D721Med (cell line): ENCODE data around the gene PEPD.

Experiments
- DNase-seq: peaks from one replicate; pipeline ENCODE4 v3.0.0; 2011; ENCODE audit warnings: low spot score; ENCODE audit not compliant: insufficient read length
- FAIRE-seq: peaks from 2 replicates; lab custom pipeline; 2011; peaks lifted over from hg19 to GRCh38; lab: Jason Lieb, UNC
- TF ChIP-seq, protein P1 (sequence below): IDR thresholded peaks from 2 replicates; pipeline ENCODE4 v1.5.1; 2012; ENCODE audit warnings: mild to moderate bottlenecking, control low read depth; ENCODE audit not compliant: insufficient read depth; ENCODE audit errors: missing control alignments

PEPD gene

DNA sequence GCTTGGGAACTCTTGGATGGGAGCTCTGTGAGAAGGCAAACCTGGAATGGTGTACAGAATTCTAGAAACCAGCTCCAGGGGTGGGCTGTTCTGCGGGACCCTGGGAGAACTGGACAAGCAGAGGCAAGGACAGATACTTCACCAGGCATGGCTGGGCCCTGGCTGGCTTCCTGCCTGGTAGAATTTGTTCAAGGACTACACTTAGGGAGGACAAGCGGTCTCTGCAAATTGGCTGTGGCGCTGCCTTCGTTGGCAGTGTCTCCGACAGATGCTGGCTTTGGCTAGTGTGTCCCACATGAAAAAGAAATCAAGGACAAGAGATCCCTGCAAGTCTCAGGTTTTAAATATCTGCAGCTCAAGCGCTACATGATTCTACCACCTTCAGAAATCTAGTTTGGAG lies 135.6 kb downstream of the PEPD start:
- TF ChIP-seq, protein P1, sequence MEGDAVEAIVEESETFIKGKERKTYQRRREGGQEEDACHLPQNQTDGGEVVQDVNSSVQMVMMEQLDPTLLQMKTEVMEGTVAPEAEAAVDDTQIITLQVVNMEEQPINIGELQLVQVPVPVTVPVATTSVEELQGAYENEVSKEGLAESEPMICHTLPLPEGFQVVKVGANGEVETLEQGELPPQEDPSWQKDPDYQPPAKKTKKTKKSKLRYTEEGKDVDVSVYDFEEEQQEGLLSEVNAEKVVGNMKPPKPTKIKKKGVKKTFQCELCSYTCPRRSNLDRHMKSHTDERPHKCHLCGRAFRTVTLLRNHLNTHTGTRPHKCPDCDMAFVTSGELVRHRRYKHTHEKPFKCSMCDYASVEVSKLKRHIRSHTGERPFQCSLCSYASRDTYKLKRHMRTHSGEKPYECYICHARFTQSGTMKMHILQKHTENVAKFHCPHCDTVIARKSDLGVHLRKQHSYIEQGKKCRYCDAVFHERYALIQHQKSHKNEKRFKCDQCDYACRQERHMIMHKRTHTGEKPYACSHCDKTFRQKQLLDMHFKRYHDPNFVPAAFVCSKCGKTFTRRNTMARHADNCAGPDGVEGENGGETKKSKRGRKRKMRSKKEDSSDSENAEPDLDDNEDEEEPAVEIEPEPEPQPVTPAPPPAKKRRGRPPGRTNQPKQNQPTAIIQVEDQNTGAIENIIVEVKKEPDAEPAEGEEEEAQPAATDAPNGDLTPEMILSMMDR, result no peak
- FAIRE-seq (no peak), DNase-seq (no peak)

DNA sequence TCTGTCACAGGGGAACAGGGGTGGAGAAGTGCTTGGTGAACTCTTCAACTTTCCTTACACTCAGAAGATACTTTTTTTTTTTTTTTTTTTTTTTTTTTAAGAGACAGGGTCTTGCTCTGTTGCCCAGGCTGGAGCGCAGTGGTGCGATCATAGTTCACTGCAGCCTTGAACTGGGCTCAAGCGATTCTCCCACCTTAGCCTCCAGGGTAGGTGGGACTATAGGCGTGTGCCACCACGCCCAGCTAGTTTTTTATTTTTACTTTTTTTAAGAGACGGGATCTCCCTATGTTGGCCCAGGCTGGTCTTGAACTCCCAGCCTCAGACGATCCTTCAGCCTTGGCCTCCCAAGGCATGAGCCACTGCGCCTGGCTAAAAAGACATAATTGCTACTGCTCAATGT lies 136.6 kb downstream of the PEPD start:
- TF ChIP-seq, protein P1, result no peak
- DNase-seq (no peak), FAIRE-seq (no peak)

DNA sequence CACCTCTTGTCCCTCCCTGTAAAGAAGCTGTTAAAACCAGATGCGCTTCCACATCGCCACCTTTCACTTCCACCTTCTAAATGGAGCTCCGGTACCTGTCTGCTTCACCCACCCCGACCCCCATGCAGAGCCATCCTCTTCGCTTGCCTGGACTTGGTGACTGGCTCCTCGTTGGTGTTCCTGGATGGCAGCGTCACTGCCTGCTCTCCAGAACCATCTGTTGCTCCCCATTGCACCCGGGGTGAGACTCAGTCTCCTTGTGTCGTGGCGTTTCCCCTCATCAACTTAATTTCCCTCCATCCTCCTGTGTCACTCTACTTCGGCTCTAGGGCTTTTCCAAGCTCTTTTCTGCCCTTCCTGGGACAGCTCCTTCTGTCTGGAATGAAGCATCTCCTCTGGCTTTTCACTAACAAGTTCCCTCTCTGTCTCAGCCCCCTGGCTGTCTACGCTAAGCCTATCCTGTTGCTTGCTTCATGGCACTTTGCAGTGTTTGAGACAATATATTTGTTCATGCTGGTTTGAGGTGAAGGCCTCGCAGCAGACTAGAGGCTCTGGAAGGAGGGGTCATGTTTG lies 137.8 kb downstream of the PEPD start:
- FAIRE-seq (no peak), DNase-seq (no peak)
- TF ChIP-seq, protein P1, result no peak

DNA sequence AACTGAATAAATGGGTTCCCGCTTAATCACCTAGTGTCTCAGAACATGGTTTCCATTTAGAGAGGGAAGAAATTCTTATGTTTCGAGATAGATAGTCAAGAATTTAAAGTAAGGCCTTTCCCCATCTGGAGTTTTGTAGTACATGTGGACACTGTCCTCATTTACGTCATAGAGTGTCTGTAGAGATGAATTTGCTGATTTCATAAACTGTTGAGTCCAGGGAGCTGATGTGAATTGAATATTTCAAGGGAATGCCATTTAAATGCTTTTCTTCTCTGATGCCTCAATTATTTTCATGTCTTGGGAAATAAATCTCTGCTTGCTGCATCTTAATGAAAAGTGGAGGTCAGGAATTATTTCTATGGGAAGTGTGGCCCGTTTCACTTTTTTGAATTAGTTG lies 138.6 kb downstream of the PEPD start:
- DNase-seq (no peak), FAIRE-seq (no peak)
- TF ChIP-seq, protein P1, result no peak

DNA sequence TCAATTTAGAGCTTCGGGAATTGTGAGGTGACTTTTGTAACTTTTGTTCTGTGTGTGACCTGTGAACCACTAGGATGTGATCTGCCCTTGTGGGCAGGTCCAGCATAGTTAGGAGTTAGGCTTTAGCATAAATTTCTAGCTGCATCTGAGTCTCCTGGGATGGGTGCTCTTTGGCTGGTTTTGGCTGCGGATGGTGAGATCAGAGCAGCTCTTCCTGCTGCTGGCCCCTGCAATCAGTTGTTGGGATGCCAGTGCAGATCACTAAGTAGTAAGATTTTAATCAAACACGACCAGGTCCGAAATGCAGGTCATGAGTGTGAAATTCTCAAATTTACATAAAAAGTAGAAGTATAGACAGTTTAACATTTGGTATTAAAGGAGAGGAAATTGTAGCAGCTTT lies 139.6 kb downstream of the PEPD start:
- DNase-seq (no peak), FAIRE-seq (no peak)
- TF ChIP-seq, protein P1, result no peak

DNA sequence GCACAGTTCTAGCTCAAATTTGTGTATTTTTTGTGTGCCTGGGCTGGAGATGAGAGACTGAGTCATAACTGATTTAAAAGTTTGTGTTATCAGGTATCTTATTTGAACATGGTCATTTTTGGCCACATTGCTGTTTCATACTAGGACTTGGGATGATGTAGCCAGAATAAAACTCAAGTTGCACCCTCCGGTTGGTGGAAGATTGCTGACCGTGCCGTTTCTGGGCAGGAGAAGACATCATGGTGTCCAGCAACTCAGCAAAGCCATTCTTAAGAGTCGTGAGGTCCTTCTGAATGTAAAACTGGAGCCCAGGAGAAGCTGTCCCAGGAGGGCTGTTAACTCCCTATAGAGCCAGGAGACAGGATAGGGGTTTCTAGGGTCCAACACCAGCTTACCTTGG lies 140.5 kb downstream of the PEPD start:
- FAIRE-seq, result no peak
- DNase-seq, result no peak
- TF ChIP-seq, protein P1, result no peak

DNA sequence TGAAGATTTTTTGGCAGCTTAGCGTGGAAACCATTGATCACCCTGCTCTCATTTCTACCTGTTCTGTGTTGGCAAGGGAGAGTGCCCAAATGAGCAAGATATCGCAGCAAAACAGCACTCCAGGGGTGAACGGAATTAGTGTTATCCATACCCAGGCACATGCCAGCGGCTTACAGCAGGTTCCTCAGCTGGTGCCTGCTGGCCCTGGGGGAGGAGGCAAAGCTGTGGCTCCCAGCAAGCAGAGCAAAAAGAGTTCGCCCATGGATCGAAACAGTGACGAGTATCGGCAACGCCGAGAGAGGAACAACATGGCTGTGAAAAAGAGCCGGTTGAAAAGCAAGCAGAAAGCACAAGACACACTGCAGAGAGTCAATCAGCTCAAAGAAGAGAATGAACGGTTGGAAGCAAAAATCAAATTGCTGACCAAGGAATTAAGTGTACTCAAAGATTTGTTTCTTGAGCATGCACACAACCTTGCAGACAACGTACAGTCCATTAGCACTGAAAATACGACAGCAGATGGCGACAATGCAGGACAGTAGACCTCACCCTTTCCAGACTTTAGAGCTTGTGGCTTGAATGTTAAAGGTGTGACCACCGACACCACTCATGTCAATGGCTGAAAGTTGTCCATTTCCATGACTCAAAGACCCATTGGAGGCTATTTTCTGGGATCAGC lies 142.3 kb downstream of the PEPD start:
- FAIRE-seq, result no peak
- TF ChIP-seq, protein P1, result no peak

More for the DNA sequence above, 142.3 kb downstream of the PEPD start:
- DNase-seq, result no peak
